ENCODE measurements around the gene TRIM65. TPM values are rescaled to one million over a fixed set of nuclear protein-coding genes. Genes with fewer than 3 reads are reported as not detected.

Gene TRIM65
- total and polyA plus RNA-seq, 2 of the 13 experiments (the other 11 are each of a cell fraction or from before 2014, with no cell fraction given) = 10.3 to 22.4 TPM

GRCh38 chr17:75896415-75897159, at the start of gene TRIM65 (continued):
- TF ChIP-seq ELF1 (CRISPR knock-in tag; IDR thresholded peaks at IDR 0.05) = no peak
- TF ChIP-seq AHR (CRISPR knock-in tag; IDR thresholded peaks at IDR 0.05) = no peak
- TF ChIP-seq MED1 (CRISPR knock-in tag; IDR thresholded peaks at IDR 0.05) = no peak
- peak; percentile 80 for TF ChIP-seq FOSL2 (CRISPR knock-in tag; IDR thresholded peaks at IDR 0.05)
- no peak for TF ChIP-seq TRAFD1 (CRISPR knock-in tag; IDR thresholded peaks at IDR 0.05; ENCODE audit: borderline replicate concordance)
- TF ChIP-seq HMGXB4 (CRISPR knock-in tag; IDR thresholded peaks at IDR 0.05; ENCODE audit: borderline replicate concordance in 1 of 2, low read depth in 1 of 2) = peak; percentile 90 to 92
- peak; percentile 46; the same call in 1 of the 2 replicates for TF ChIP-seq KAT8 (CRISPR knock-in tag; IDR thresholded peaks at IDR 0.05)
- TF ChIP-seq RERE (CRISPR knock-in tag; IDR thresholded peaks at IDR 0.05; ENCODE audit: low read depth) = 0 out of 2 replicates have a peak, but pooled peaks have one; percentile 32
- no peak for TF ChIP-seq ZNF598 (CRISPR knock-in tag; IDR thresholded peaks at IDR 0.05; ENCODE audit: borderline replicate concordance)
- TF ChIP-seq TMF1 (CRISPR knock-in tag; IDR thresholded peaks at IDR 0.05; ENCODE audit: low read depth) = peak; percentile 84; the same call in 1 of the 2 replicates
- no peak for TF ChIP-seq SUZ12 (IDR thresholded peaks at IDR 0.05; ENCODE audit: low read depth, low read length)
- no peak for TF ChIP-seq MTF2 (CRISPR knock-in tag; IDR thresholded peaks at IDR 0.05; ENCODE audit: borderline replicate concordance)
- TF ChIP-seq ARHGAP35 (CRISPR knock-in tag; IDR thresholded peaks at IDR 0.05; ENCODE audit: borderline replicate concordance) = peak; percentile 18; the same call in 1 of the 2 replicates
- TF ChIP-seq ZSCAN22 (CRISPR knock-in tag; IDR thresholded peaks at IDR 0.05) = no peak
- no peak for TF ChIP-seq ZNF3 (CRISPR knock-in tag; IDR thresholded peaks at IDR 0.05)
- no peak for TF ChIP-seq ELF4 (CRISPR knock-in tag; IDR thresholded peaks at IDR 0.05; ENCODE audit: borderline replicate concordance)
- no peak for TF ChIP-seq ZXDC (CRISPR knock-in tag; IDR thresholded peaks at IDR 0.05)
- TF ChIP-seq TARDBP (CRISPR knock-in tag; IDR thresholded peaks at IDR 0.05) = peak; percentile 67

Measured in HepG2 (cell line).